ENCODE results near the gene MVB12B. TPM values are rescaled to one million over a fixed set of nuclear protein-coding genes. Genes with fewer than 3 reads are reported as not detected.

Gene MVB12B
- total and polyA plus RNA-seq, 8 donors, result 2.6 to 6.7 (median 4.0) TPM

GRCh38 chr9:126459126-126459525 lies 132.5 kb downstream of the MVB12B start:
- FAIRE-seq (no peak), DNase-seq (no peak), ATAC-seq (no peak)
- no peak overlapping the region for H3K4me3 ChIP-seq
- WGBS, 2 donors, result 90 to 96% methylated on average over 7 of the region's 7 CpGs
- no peak overlapping the region for H3K27ac ChIP-seq
- no peaks in the 10 kb centered on the region for H3K27me3 ChIP-seq
- no peaks in the 10 kb centered on the region for H3K9me3 ChIP-seq
- TF ChIP-seq CTCF (IDR thresholded peaks at IDR 0.05), result no peak
- intact Hi-C loops (cut with DNase I), result no loop called here
- H3K36me3 ChIP-seq, result no peaks in the 10 kb centered on the region
- H3K4me1 ChIP-seq, result no peaks in the 10 kb centered on the region

- no peak overlapping the region for H3K4me3 ChIP-seq
- H3K27ac ChIP-seq, result no peak overlapping the region
- intact Hi-C loops (cut with DNase I), result no loop called here
- ATAC-seq (no peak), DNase-seq (no peak), FAIRE-seq (no peak)
- 95% methylated on average over 16 of the region's 16 CpGs for WGBS, 2 donors
- no peaks in the 10 kb centered on the region for H3K36me3 ChIP-seq
- H3K27me3 ChIP-seq, result no peaks in the 10 kb centered on the region
- H3K4me1 ChIP-seq, result no peaks in the 10 kb centered on the region
- no peak for TF ChIP-seq CTCF (IDR thresholded peaks at IDR 0.05)
- no peaks in the 10 kb centered on the region for H3K9me3 ChIP-seq
Measured at GRCh38 chr9:126459546-126459945, 132.9 kb downstream of the MVB12B start.

- WGBS, 2 donors, result 84 to 89% methylated on average over 14 of the region's 14 CpGs
- Histone ChIP-seq H3K4me3 (no peak overlapping the region), H3K27me3 (no peaks in the 10 kb centered on the region), H3K27ac (no peak overlapping the region), H3K36me3 (no peaks in the 10 kb centered on the region), H3K4me1 (no peaks in the 10 kb centered on the region), H3K9me3 (no peaks in the 10 kb centered on the region)
- intact Hi-C loops (cut with DNase I), result no loop called here
- ATAC-seq (no peak), DNase-seq (no peak), FAIRE-seq (no peak)
- TF ChIP-seq CTCF (IDR thresholded peaks at IDR 0.05), result no peak
Measured at GRCh38 chr9:126459965-126460843, 133.6 kb downstream of the MVB12B start.

GRCh38 chr9:126461029-126461428 lies 134.4 kb downstream of the MVB12B start:
- DNase-seq (no peak), FAIRE-seq (no peak), ATAC-seq (no peak)
- TF ChIP-seq CTCF (IDR thresholded peaks at IDR 0.05), result no peak
- intact Hi-C loops (cut with DNase I), result no loop called here
- H3K27me3 ChIP-seq, result no peaks in the 10 kb centered on the region
- WGBS, 2 donors, result 92% methylated on average over 8 of the region's 8 CpGs
- H3K36me3 ChIP-seq, result no peaks in the 10 kb centered on the region
- no peaks in the 10 kb centered on the region for H3K4me1 ChIP-seq
- H3K4me3 ChIP-seq, result no peak overlapping the region
- no peaks in the 10 kb centered on the region for H3K9me3 ChIP-seq
- H3K27ac ChIP-seq, result no peak overlapping the region

- no peak for ATAC-seq
- Histone ChIP-seq H3K27me3 (no peaks in the 10 kb centered on the region), H3K9me3 (no peaks in the 10 kb centered on the region), H3K36me3 (no peaks in the 10 kb centered on the region), H3K4me3 (no peak overlapping the region), H3K27ac (no peak overlapping the region), H3K4me1 (no peaks in the 10 kb centered on the region)
- no peak for TF ChIP-seq CTCF (IDR thresholded peaks at IDR 0.05)
- WGBS, 2 donors, result 94 to 96% methylated on average over 17 of the region's 17 CpGs
- intact Hi-C loops (cut with DNase I), result no loop called here
- no peak for DNase-seq
- no peak for FAIRE-seq
Measured at GRCh38 chr9:126461608-126462007, 135.0 kb downstream of the MVB12B start.
